BJ (cell line): ENCODE data around the gene ANKS3. TPM values are rescaled to one million over a fixed set of nuclear protein-coding genes. Genes with fewer than 3 reads are reported as not detected.

Experiments used
- polyA plus RNA-seq: library from polyadenylated mRNA; depleted of rRNA; stranded (reverse); fragments of >200 nt; gene quantifications from 2 replicates; pipeline ENCODE4 v1.2.3, GENCODE V29; 2011; rRNA removed
- small RNA-seq: library from RNA; depleted of rRNA; stranded (forward); fragments of <200 nt; gene quantifications from one replicate; pipeline ENCODE3, GENCODE V24; 2012; ENCODE audit warnings: low replicate concordance, low read depth; ENCODE audit not compliant: insufficient read length

ANKS3 gene
- polyA plus RNA-seq, 1 experiment: 23.7 TPM

Small RNA genes lying within 50 kb of the gene (small RNA-seq; reads per million reads assigned to genes)
- gene MIR6769A: not detected
- not detected for gene RF00017

Other genes starting within 250 kb of the ANKS3 start
- gene CDIP1, start 195.5 kb downstream of the ANKS3 start, polyA plus RNA-seq: 8.4 and 15.2 TPM in 2 replicates
- not detected in 2 replicates for gene C16orf96, start 177.9 kb downstream of the ANKS3 start, polyA plus RNA-seq
- 7.7 and 11.6 TPM in 2 replicates for gene UBALD1, start 119.4 kb downstream of the ANKS3 start, polyA plus RNA-seq
- 2.9 and 4.5 TPM in 2 replicates for gene MGRN1, start 109.4 kb downstream of the ANKS3 start, polyA plus RNA-seq
- gene NUDT16L1, start 40.7 kb downstream of the ANKS3 start, polyA plus RNA-seq: 17.4 and 33.3 TPM in 2 replicates
- 1.9 and 2.2 TPM in 2 replicates for gene DNAAF8, start 266 bp upstream of the ANKS3 start, polyA plus RNA-seq
- gene ZNF500, start 32.9 kb upstream of the ANKS3 start, polyA plus RNA-seq: 4.9 and 6.5 TPM in 2 replicates
- gene SEPTIN12, start 54.1 kb upstream of the ANKS3 start, polyA plus RNA-seq: not detected in 2 replicates
- not detected in 2 replicates for gene SMIM22, start 61.1 kb upstream of the ANKS3 start, polyA plus RNA-seq
- 15.8 and 31.9 TPM in 2 replicates for gene ROGDI, start 68.4 kb upstream of the ANKS3 start, polyA plus RNA-seq
- gene GLYR1, start 113.0 kb upstream of the ANKS3 start, polyA plus RNA-seq: 34.0 and 41.6 TPM in 2 replicates
- 8.8 and 11.2 TPM in 2 replicates for gene UBN1, start 113.2 kb upstream of the ANKS3 start, polyA plus RNA-seq
- 0.54 and 0.56 TPM in 2 replicates for gene PPL, start 202.9 kb upstream of the ANKS3 start, polyA plus RNA-seq
- gene SEC14L5, start 224.1 kb upstream of the ANKS3 start, polyA plus RNA-seq: not detected in 2 replicates